ENCODE measurements around the gene TMEM51. TPM values are rescaled to one million over a fixed set of nuclear protein-coding genes. Genes with fewer than 3 reads are reported as not detected.

Gene TMEM51, protein sequence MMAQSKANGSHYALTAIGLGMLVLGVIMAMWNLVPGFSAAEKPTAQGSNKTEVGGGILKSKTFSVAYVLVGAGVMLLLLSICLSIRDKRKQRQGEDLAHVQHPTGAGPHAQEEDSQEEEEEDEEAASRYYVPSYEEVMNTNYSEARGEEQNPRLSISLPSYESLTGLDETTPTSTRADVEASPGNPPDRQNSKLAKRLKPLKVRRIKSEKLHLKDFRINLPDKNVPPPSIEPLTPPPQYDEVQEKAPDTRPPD
- 9.5 and 12.1 TPM in 2 replicates for total RNA-seq (2014; rRNA removed)
- polyA plus RNA-seq (2012), result 3.8 TPM

DNA sequence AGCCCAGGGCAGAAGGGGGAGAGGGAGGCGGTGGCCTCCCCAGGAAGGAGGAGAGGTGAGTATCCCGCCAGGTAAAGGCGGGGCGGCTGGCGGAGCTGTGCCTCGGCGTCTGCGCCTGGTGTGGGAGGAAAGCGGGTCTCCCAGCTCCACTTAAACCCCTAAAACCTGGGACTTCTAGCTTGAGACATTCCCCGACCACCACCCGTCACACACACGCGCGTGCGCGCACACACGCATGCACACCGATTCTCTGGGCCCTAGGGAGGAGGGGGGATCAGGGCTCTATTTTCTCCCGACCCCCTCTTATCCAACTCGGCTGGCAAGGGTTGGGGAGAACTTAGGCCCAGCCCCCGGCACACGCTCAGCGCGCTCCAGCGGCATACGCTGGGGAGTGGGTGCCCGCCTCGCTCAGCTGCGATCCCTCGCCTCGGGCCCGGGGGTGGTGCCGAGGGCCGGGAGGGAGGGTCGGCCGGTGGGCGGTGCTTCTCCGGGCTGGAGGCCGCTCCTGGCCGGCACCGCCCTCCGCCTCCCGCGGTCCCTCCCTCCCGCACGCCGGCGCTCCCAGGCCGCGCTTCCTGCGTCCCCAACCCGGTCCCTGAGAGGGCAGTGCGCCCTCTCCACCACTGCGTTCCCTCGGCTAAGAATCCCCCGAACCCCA is at the start of gene TMEM51:
Gene TMEM51, plus strand, starts transcription at position 564 of the 658 bp plus-strand sequence. CDS start 61,341 bp downstream, outside the sequence.
- peak; percentile 44 for DNase-seq (ENCODE audit: low read depth)

DNA sequence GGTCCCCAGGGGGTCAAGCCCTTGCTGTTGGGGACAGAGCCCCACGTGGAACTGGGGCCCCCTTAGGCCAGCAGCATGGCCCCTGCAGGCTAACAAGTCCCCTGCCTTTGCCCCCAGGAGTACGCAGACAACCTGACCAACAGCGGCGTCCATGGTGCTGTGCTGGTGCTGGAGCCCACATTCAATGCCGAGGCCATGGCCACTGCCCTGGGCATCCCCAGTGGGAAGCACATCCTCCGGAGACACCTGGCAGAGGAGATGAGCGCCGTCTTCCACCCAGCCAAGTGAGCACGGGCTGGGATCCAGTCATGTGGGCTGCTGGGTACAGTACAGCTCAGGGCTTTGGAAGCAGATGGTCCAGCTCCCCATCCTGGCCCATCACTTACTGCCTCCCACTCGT is 49.6 kb upstream of the TMEM51 start:
- DNase-seq (ENCODE audit: low read depth), result no peak

DNA sequence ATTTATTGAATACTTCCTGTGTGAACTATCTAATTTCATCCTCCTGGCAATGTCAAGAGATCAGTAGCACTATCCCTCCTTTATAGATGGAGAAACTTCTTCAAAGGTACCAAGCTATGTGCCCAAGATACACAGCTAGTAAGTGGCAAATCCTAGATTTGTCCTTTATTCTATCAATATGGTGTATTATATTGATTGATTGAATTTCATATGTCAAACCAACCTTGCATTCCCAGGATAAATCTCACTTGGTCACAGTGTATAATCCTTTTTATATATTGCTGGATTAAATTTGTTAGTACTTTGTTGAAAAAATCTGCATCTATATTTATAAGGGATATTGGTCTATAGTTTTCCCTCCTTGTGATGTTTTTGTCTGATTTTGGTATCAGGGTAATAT is 48.8 kb upstream of the TMEM51 start:
- DNase-seq (ENCODE audit: low read depth), result no peak

DNA sequence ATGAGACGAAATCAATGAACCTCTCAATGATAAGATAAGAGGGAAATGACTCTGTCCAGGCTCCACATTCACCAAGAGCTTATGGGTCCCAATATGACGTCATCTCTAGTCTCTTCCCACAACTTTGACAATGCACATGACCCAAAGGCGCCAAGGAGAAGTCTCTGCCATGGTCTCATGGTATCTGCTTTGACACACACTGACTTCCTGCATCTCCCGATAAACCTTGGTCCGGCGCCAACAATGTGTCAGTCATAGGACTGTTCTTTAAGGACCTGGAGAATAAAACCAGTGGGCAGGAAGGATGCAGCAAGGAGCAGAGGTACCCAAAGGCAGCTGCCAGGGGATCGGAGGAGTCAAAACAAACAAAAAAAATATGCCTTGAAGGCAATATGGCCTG is 46.9 kb upstream of the TMEM51 start:
- DNase-seq (ENCODE audit: low read depth), result no peak

DNA sequence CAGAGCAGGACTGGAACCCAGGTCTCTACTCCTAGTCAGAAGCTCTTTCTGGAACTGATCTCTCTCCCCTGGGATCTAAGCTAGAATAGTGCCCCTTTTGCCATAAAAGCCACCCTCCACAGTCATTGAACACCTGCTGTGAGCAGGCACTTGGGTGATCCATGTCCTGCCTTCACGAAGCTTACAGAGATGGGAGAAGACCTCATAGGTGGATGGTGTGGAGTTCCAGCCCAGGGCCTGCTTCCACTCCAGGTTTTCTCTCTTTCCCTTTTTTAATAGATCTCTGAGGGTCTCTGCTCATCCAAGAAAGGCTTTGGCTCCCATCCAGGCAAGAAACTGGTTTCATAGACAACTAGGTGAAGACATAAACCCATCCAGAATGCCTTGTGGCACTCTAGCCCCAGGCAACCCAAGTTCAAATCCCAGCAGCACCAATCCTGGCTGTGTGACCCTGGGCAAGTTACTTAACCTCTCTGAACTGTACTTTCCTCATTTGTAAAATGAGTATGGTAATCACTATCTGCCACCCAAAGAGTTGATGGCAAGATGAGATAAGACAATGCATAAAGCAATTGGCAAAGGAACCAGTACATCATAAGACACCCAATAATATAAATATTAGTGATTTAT is 46.4 kb upstream of the TMEM51 start:
- DNase-seq (ENCODE audit: low read depth), result no peak

DNA sequence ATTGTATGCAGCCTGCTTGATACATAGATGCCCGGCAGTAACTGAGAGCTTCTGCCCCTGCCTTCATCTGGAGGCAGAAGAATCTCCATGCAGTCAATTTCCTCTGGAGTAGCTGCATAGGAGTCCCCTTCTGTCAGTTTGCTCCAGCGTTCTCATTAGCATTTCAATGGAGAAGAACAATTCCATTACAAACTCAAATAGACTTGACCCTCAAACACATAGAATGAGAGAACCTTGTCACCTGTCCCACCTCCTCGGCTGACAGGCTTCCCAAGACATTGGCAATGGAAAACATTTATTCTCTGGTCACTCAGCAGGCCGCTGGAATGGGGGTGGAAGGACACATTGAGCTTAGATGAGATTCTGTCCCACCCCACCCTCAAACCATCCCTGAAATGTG is 45.6 kb upstream of the TMEM51 start:
- no peak for DNase-seq (ENCODE audit: low read depth)

DNA sequence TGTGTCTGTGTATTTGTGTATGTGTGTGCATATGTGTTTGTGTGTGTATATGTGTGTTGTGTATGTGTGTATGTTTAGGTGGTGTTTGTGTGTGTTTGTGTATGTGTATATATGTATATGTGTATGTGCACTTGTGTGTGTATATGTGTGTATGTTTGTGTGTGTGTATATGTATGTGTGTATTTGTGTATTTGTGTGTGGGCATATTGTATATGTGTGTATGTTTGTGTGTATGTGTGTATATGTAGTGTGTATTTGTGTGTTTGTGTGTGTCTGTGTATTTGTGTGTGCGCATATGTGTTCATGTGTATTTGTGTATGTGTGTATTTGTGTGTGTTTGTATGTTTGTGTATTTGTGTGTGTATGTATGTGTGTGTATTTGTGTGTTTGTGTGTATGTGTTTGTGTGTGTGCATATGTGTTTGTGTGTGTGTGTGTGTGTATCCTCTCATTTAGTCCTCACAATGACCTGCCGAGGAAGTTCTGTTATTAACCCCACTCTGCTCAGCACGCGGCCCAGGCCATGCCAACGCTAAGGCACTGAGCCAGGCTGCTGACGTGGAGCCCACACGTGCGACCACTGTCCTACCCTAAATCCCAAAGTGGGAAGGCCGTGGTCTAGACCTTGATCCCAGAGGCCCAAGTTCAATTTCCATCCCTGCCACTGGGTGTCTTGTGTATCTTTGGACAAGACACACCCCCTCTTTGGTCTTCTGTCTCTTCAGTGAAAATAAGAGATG is 43.2 kb upstream of the TMEM51 start:
- DNase-seq (ENCODE audit: low read depth), result no peak

DNA sequence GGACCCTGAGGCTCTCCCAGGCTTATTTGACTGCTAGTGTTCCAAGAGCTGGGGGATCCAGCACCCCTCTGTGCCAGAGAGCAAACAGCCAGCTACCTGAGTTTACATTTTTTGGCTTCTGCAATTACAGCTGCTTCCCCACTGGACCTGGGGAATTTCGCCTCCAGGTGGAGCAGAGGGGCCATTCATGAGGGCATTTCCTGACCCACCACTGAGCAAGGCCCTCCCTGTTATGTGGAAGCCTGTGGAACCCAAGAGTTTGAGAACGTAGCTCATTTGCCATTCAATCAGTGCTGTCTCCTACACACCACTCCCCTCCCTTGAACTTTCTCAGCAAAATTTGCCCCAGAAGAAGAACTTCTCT is 42.7 kb upstream of the TMEM51 start:
- DNase-seq (ENCODE audit: low read depth), result no peak

DNA sequence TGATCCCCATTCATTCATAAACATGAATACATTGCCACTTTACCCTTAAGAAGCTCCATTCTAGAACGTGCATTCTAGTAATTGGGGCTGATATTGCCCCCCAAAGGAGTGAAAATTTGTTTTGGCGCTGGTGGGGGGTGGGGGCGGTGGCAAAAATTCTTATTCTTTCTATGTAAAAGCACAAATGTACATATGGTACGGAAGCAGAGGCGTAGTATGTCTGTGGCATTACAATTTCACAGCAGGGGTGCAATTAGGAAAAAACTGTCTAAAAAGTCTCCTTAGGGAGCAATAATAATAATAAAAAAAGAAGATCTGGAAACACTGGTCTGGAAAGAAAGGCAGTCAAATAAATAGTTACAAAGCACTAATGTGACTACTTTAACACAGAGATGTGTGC is 40.4 kb upstream of the TMEM51 start:
- no peak for DNase-seq (ENCODE audit: low read depth)

DNA sequence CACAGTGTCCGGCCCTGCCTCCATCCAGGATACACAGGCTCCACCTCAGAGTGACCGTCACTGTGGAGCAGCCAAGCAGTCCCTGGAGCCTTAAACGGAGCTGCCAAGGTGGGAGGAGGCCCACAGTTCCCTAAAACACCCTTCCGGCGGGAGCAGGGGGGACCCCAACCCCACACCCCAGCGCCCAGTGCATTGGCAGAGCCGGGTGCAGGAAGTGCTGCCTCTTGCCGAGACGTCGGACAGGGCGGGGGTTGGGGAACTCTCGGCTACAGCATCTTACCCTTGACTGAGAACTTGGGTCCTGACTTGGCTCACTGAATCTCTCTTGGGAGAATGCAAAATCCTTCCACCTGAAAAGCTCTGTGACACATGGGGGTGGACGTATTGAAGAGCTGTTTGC is 38.7 kb upstream of the TMEM51 start:
- no peak for DNase-seq (ENCODE audit: low read depth)

DNA sequence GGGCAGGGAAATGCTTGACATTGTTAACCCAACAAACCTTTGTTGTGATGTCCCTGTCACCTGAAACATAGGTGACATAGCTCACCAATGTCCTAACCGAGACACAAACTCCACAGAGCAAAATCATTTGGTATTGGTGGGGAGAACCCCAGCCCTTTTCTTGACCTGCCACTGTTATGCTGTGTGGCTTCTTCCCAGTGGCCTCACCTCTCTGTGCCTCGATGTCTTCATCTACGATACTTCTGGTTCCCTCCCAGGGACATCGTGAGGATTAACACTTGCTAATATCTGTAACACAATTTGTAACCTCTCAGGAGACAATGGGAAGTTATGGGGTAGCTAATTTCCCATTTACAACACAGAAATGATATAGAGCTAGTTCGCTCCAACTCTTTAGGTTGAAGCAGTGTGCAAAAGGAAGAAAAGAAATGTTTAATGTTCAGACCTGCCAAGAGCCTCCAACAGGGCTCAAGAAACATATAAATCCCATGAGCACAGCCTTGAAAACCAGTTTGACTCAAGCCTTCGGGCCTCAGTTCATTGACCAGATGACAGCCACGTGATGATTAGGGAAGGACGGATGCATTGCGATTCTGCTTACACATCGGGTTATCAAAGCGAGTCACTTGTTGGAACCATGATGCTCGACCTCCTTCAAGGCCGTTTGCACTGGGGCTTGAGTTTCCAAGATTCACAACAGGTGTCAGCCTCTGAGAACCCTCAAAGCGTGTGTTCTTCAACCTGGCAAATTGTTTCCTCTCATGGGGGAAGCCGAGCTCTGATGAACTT is 37.8 kb upstream of the TMEM51 start:
- DNase-seq (ENCODE audit: low read depth), result no peak

DNA sequence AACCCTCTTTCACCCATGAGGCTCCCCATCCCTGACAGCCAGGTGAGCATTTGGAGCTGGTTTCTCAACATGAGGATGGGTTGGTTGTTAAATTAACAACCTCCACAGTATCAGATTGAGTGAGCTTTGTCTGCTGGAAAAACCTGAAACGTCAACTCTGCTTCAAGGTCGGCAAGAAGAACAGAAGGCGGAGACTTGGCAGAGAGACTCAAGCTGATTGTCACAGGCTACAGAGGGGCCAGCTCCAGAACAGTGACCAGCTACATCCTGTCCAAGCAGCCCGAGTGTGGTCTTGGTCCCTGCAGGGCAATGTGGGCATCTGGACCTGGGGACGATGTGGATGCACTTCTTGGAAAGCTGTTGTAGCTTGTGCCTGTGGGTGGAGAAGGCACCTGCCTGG is 36.6 kb upstream of the TMEM51 start:
- DNase-seq (ENCODE audit: low read depth), result no peak

DNA sequence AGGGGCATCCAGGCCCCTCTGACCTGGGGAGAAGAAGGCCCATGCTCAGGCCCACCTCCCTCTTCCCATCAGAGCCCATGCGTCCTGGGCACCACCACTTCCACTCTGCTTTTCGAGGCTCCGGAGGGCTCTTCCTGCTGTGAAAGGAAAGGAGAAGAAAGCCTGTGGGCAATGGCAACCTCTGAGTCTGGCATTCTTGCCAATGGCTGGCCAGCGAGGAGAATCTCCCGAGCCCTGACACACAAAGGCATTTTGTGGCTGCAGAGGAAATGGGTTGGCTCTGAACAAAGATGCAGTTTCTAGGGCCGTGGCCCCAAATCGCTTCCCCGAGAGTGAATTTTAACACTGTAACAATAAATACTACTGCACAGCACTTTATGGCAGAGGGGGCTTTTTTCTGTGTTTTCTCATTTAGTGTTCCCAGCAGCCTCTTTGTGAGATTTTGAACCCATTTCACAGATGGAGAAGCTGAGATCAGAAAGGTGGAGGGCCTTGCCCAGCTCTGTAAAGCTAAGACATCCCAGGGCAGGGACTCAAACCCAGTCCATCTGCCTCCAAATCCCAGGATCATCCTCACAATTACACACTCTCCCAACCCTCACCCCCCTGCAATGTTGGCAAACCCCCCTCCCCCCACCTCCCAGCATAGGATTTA is 35.7 kb upstream of the TMEM51 start:
- no peak for DNase-seq (ENCODE audit: low read depth)

DNA sequence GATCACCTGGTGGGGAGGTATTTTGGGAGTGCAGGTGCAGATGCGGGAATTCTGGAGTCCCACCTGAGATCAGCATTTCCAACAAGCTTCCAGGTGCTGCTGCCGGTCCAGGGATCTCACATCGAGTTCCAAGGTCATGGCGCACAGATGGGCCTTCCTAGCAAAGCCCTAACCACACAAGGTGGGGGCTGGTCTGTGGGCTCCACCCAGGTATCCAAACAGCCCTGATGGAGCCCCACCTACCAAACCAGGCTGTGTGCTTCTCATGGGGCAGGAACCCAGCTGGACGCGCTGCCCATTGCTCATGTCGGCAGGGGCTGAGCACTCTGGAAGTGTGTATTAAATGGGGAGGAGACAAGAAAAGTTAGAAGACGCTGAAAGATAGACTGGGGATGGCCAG is 35.0 kb upstream of the TMEM51 start:
- no peak for DNase-seq (ENCODE audit: low read depth)

DNA sequence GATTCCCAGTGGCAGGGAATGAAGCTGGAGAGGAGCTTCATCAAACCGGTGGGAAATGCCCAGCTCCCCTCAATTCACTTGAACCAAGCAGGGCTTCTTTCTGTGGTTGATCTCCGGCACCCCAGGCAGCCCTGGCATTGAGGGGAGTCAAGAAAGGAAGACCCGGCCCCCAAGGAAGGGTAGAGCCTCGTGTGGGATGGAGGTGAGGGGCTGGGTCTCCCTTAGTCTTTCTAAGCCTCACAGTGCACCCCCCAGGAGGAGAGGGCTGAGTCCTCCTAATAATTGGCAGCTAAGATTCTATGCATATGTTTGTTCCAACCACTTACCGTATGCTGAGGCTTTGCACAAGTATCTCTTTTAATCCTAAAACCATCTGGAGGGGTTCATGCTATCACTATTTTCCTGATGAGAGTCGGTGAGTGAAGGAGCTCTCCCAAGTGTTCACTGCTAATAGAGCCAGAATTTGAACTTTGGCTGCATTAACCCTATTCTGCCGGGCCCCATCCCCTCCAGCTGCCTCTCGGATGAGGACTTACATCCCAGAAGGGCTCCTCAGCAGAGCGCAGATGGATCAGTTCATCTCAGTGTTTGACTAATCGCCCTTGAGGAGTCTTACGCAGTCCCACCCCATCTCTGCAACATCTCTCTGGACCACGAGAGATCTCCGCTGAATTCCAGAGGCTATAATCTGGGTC is 33.1 kb upstream of the TMEM51 start:
- DNase-seq (ENCODE audit: low read depth), result no peak

DNA sequence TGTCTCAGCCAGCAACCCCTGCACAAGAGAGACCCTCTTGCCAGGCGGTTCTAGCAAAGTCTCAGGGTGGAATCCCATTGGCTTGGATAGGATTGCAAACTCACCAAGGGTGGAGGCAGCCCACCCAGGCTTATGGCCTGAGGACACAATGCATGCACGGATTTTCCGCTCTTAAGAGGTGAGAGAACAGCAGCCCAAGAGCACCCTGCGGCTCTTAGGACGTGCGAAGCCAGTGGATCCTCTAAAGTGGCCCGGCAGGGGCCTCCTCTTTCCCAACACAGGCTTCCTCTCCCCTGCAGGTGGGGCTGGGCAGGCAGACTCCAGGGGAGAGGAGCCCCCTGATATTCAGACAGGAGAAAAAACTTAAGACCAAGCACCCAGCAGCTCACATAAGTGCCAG is 31.2 kb upstream of the TMEM51 start:
- DNase-seq (ENCODE audit: low read depth), result no peak

DNA sequence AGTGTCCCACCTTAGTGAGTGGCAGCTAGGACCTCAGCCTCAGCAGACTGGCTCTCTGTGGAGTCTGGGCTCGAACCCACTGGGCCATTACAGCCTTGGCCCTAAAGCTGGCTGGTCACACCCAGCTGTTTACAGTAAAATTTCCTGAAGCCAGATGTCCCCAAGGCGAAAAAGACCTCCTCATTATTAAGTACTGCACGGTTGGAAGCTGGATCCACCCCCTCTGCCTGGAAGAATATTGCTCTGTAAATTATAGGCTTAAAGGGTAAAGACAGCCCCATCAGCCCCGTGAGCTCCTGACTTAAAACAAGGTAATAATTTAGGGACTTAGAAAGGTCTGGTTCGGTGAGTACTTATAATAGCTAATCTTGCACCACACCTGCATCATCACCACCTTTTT is 30.3 kb upstream of the TMEM51 start:
- no peak for DNase-seq (ENCODE audit: low read depth)

DNA sequence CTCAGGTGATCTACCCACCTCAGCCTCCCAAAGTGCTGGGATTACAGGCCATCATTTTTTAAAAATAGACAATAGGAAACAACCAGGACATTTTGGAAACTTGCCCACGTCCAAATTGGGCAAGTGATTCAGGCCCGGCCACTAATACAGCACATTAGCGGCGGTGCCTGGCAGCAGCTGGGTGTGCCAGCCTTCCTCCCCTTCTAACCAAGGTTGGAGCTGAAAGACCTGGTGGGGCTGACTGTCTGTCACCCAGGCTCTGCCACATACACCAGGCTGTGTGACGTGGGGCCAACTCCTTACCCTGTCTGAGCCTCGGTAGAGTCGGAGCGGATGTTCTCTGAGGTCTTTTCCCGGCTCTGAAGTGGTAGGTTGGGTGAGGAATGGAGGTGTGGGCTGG is 29.6 kb upstream of the TMEM51 start:
- DNase-seq (ENCODE audit: low read depth), result no peak

DNA sequence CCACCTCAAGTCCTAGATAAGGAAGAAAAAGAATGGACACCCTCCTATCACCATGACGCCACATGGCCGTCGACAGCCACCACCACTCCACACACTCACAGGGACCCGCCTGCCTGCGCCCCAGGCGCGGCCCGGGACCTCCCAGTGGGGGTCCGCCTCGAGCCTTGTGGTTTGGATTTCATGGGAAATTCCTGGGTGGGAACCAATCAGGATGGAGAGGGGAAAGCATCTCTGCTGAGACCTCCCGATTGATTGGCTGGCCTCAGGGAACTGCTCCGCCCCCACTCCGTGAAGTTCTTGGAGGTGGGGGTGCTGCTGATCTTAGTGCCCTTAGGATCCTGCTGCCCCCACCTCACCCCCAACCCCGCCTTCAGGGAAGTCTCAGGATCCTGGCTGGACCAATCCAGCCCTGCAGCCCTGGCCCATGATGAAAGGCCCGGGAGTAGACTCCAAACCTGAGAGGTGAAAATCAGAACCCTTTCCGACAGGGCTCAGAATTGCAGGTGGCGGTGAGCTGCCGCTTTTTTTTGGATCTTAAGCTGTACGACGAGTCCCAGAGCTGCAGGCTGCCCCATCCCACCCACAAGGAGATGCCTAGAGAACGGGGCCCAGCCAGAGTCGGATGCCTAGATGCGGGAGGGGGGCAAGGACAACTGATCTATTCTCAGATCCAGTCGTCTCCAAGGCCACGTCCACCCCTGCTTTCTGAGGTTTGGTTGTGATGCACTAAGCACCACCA is 29.0 kb upstream of the TMEM51 start:
- DNase-seq (ENCODE audit: low read depth), result no peak

All from LHCN-M2 (cell line).